Activated CD8-positive, alpha-beta T cell treated with anti-CD3 and anti-CD28 coated beads for 36 hours (primary cell): ENCODE measurements around the gene ZC3H12A. TPM values are rescaled to one million over a fixed set of nuclear protein-coding genes. Genes with fewer than 3 reads are reported as not detected.

Source experiments
- ATAC-seq: fragments of 200-7000 bp; cut with Tn5 transposase; one replicate; pipeline ENCODE4 v1.10.0; 2021; ENCODE audit warnings: mild to moderate bottlenecking, moderate library complexity
- CTCF ChIA-PET: fragments of 350-600 bp; sonication (Branson Sonifier 250); formaldehyde crosslinking; loops from one replicate; lab custom pipeline; 2021; ENCODE audit warnings: antibody characterized with exemption; lab: Charles Lee
- POLR2A ChIA-PET: fragments of 350-600 bp; sonication (Branson Sonifier 250); formaldehyde crosslinking; loops from one replicate; lab custom pipeline; 2021; ENCODE audit warnings: antibody characterized with exemption; lab: Charles Lee
- DNase-seq: peaks from one replicate; pipeline ENCODE4 v3.0.0-alpha.2; 2020
- H3K27ac Mint-ChIP-seq: one replicate; pipeline ENCODE4 v1.8.0; 2021; ENCODE audit warnings: mild to moderate bottlenecking, mixed read lengths
- H3K27me3 Mint-ChIP-seq: one replicate; pipeline ENCODE4 v1.8.0; 2021; ENCODE audit warnings: mixed read lengths
- H3K36me3 Mint-ChIP-seq: one replicate; pipeline ENCODE4 v1.8.0; 2021; ENCODE audit warnings: low read depth, mixed read lengths
- H3K4me1 Mint-ChIP-seq: one replicate; pipeline ENCODE4 v1.8.0; 2021; ENCODE audit warnings: low read depth, mixed read lengths
- H3K4me3 Mint-ChIP-seq: one replicate; pipeline ENCODE4 v1.8.0; 2021; ENCODE audit warnings: mild to moderate bottlenecking, moderate library complexity, mixed read lengths
- H3K9me3 Mint-ChIP-seq: one replicate; pipeline ENCODE4 v1.8.0; 2021; ENCODE audit warnings: mixed read lengths
- CTCF ChIP-seq: fragments of 200-600 bp; IDR thresholded peaks from one replicate; pipeline ENCODE4 v1.8.0; 2022; ENCODE audit warnings: antibody characterized with exemption, mild to moderate bottlenecking
- intact Hi-C: fragments of 100-400 bp; cut with micrococcal nuclease; formaldehyde crosslinking; loops from one replicate; pipeline ENCODE4 v1.10.0; 2022
- total RNA-seq, 2 experiments: library from RNA; stranded (reverse); gene quantifications; one replicate each; pipeline ENCODE4 v1.2.3, GENCODE V29; 2021

Gene ZC3H12A
- total RNA-seq, 2 experiments from 2014 or later, result 20.4 to 20.5 TPM

GRCh38 chr1:37458551-37458950, 15.8 kb upstream of the ZC3H12A start:
- Mint-ChIP-seq H3K4me3 (no peak overlapping the region), H3K36me3 (peaks cover 3% of the 10 kb centered on the region), H3K27ac (no peak overlapping the region), H3K9me3 (no peaks in the 10 kb centered on the region), H3K4me1 (peaks cover 7% of the 10 kb centered on the region), H3K27me3 (no peaks in the 10 kb centered on the region)
- POLR2A ChIA-PET, result interaction anchor here (1.1 kb wide), 1 partner anchor 28 kb away, joined by 3 read pairs; no protein-coding TSS in a partner anchor
- no peak for TF ChIP-seq CTCF
- ATAC-seq, result no peak
- intact Hi-C loops, result no loop called here
- peak; percentile 9 for DNase-seq
- CTCF ChIA-PET, result interaction anchor here (1.0 to 21.0 kb wide), 4 partner anchors 10 to 34 kb away, joined by 3 to 380 read pairs (median 47); partner anchors contain the start of gene ZC3H12A

- Mint-ChIP-seq H3K9me3 (no peaks in the 10 kb centered on the region), H3K27ac (no peak overlapping the region), H3K4me1 (peaks cover 4% of the 10 kb centered on the region), H3K27me3 (no peaks in the 10 kb centered on the region), H3K4me3 (no peak overlapping the region), H3K36me3 (no peaks in the 10 kb centered on the region)
- DNase-seq (no peak), ATAC-seq (no peak)
- intact Hi-C loops, result no loop called here
- POLR2A ChIA-PET, result no interaction called here
- TF ChIP-seq CTCF, result no peak
- CTCF ChIA-PET, result interaction anchor here (2.2 to 21.0 kb wide), 2 partner anchors 27 to 31 kb away, joined by 6 to 380 read pairs; no protein-coding TSS in a partner anchor
Observed at GRCh38 chr1:37461698-37462436, 12.5 kb upstream of the ZC3H12A start.

GRCh38 chr1:37464443-37464842, 9.9 kb upstream of the ZC3H12A start:
- no peaks in the 10 kb centered on the region for H3K27me3 Mint-ChIP-seq
- ATAC-seq, result no peak
- no peak for TF ChIP-seq CTCF
- ChIA-PET POLR2A (interaction anchor here (0.8 to 2.5 kb wide), 2 partner anchors 10 to 15 kb away, joined by 5 to 15 read pairs; partner anchors contain the start of gene ZC3H12A), CTCF (interaction anchor here (1.0 to 21.0 kb wide), 3 partner anchors 9 to 28 kb away, joined by 3 to 380 read pairs (median 41); no protein-coding TSS in a partner anchor)
- no peaks in the 10 kb centered on the region for H3K36me3 Mint-ChIP-seq
- peaks cover 7% of the 10 kb centered on the region for H3K4me1 Mint-ChIP-seq
- no peak for DNase-seq
- H3K9me3 Mint-ChIP-seq, result no peaks in the 10 kb centered on the region
- intact Hi-C loops, result no loop called here
- H3K4me3 Mint-ChIP-seq, result no peak overlapping the region
- H3K27ac Mint-ChIP-seq, result no peak overlapping the region

GRCh38 chr1:37465593-37466517, 8.5 kb upstream of the ZC3H12A start:
- Mint-ChIP-seq H3K4me3 (no peak overlapping the region), H3K9me3 (no peaks in the 10 kb centered on the region), H3K4me1 (peaks cover 14% of the 10 kb centered on the region), H3K27ac (no peak overlapping the region), H3K27me3 (no peaks in the 10 kb centered on the region), H3K36me3 (no peaks in the 10 kb centered on the region)
- no peak for TF ChIP-seq CTCF
- ATAC-seq (no peak), DNase-seq (no peak)
- intact Hi-C loops, result no loop called here
- ChIA-PET POLR2A (interaction anchor here (1.1 to 2.5 kb wide), 5 partner anchors 9 to 108 kb away, joined by 3 to 15 read pairs (median 3); partner anchors contain the start of gene ZC3H12A), CTCF (interaction anchor here (1.3 to 21.0 kb wide), 5 partner anchors 9 to 137 kb away, joined by 3 to 380 read pairs (median 7); no protein-coding TSS in a partner anchor)
